DMS153 (cell line): ENCODE data around the gene ZFYVE9.

Experiments
- DNase-seq: peaks from one replicate; lab custom pipeline; 2025; lab: John Stamatoyannopoulos, UW

Gene ZFYVE9

DNA sequence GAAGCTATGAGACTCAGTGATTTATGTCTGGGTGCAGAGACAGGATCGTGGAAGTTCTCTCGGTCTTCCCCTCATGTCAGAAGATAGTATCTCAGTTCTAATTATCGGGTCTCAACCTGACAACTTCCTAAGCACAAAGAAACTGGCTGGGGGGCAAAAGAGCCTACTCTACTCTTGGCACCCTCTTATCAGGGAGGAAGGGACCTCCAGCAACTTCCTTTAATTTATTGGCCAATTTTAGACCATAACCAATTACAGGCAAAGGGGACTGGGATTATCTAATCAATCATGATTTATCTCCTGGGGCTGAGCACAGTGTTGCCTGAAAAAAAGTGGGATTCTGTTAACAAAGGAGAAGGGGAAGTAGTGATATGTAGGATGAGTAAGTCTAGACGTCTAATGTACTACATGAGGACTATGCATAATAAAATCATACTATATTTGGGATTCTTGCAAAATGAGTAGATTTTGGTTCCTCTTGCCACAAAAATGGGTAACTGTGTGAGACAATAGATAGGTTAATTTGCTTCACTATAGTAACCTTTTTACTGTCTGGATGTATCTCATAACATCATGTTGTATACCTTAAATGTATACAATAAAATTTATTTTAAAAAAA lies 98.8 kb downstream of the ZFYVE9 start:
- DNase-seq: no peak

DNA sequence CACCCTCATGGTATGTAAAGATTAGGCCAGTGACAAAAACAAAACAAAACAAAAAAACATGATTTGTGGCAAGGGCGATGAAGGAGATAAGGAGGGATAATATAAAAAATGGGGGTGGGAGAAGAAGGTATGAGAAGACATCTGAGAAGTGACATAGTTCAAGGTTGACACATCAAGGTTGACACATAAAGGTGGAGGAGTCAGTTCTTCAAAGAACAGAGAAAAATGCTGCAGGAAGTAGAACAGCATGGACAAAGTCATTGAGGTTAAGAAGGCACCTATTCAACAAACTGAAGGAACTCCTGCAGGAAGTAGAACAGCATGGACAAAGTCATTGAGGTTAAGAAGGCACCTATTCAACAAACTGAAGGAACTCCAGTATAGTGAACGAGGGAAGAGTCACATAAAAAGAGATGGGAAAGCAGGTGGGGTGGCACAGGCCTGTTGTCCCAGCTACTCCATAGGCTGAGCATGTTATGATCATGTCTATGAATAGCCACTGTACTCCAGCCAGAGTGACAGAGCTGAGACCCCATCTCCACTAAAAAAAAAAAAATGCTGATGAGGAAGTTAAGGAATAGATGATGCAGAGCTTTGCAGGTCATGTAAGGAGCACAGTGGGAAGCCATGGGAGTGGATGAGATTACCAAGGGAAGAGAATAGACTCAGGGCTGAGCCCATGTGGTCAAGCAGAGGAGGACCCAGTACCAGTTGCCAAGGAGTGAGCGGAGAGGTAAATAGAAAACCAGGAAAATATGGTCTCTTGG lies 101.5 kb downstream of the ZFYVE9 start:
- no peak for DNase-seq

DNA sequence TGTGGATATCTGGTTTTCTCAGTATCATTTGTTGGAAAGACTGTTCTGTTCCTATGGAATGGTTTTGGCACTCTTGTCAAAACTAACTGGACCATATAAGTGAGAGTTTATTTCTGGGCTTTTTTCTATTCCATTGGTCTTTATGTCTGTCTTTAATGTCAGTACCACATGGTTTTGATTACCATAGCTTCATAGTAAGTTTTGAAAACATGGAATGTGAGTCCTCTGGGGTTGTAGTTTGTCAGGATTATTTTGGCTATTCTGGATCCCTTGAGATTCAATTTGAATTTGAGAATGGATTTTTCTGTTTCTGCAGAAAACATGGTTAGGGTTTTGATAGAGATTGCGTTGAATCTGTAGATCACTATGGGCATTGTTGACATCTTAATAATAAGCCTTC lies 107.9 kb downstream of the ZFYVE9 start:
- no peak for DNase-seq

DNA sequence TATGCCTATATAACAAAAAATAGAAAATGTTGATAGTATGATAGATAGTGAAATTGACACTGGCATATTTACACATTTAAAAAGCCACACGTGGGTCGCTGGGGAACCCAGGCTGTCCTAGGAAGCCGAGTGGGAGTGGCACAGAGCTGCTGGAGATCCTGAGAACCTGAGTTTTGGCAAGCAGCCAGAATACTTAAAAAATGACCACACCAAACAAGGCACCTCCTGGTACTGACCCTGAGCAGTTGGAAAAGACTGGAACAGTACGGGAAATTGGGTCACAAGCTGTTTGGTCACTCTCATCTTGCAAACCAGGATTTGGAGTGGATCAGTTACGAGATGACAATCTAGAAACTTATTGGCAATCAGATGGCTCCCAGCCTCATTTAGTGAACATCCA lies 111.5 kb downstream of the ZFYVE9 start:
- DNase-seq: no peak

DNA sequence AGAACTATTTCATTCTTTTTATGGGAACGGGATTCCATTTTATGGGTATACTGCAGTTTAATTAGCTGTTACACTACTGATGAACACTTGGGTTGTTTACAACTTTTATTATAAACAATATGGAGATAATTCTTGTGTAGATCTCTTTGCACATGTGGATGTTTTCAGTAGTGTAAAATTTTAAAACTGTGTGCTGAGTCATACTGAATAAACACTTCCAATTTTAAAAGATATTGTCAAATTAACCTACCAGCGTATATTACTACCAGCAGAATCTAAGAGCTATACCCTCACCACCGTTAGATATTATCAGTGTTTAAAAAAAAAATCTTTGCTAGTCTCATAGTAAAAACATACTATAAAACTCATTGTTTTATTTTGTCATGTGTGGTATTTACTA lies 118.0 kb downstream of the ZFYVE9 start:
- DNase-seq: no peak

DNA sequence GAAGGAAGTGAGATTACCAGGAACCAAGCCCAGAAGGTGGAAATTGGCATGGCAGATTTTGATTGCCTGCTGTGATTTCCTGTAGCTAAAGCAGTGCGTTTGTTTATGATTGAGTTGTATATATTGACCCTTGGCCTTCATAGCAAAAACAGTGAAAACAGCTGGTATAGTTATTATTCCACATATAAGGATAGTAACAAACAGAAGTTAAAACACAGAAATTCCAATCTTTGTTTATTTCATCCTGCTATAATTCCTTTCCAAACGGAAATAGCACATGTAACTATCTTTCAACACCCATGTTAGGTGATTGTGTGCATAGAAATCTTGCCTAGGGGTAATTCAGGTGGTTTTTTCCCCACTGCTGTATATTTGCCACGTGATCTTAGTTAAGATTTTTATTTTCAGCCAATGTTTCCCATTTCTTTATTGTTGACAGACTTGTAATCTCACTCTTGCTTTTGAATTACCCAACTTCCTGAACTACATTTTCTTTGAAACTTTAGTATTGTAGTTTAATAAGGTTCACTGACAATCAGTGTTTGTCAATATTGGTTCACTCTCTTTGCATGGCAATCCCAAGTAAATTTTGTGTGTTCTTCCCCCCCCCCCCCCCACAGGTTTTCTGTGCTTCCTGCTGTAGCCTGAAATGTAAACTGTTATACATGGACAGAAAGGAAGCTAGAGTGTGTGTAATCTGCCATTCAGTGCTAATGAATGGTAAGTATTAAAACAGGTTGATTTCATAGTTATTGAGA lies 121.4 kb downstream of the ZFYVE9 start:
- DNase-seq: peak; percentile 4

DNA sequence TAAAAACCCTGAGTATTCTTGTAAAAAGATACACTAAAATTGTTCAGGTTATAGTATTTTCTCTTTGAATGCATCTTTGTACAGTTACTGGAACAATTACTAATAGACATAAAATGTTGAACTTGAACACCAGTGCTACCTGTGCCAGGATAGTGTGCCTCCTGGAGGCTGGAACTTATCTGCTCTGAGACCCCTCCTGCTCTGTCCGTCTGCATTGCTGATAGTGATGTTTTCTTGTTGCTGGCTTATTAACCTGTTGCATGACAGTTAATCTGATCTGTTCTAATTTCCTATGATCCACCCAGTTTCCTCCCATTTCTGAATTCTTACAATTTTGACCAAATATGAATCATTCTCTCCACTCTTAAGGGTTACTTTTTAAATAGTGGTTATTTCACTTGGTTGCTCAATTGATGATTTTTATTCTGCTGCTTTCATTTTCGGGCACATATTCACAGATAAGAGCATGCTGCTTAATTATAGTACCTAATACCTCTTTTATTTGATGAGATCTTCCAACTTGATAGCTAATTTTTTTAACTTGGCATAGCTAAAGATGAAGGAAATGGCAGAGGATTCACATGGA lies 122.7 kb downstream of the ZFYVE9 start:
- no peak for DNase-seq

DNA sequence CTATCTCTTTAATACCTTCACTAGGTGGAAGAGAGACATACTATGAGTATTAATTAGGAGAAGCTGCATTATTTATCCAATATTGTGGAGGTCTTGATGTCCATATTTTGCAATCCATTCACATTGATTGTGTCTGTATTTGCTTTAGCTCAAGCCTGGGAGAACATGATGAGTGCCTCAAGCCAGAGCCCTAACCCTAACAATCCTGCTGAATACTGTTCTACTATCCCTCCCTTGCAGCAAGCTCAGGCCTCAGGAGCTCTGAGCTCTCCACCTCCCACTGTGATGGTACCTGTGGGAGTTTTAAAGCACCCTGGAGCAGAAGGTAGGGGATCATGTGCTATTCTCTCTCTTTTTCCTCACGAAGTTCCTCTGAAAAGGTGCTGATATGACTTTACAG lies 124.6 kb downstream of the ZFYVE9 start:
- no peak for DNase-seq

DNA sequence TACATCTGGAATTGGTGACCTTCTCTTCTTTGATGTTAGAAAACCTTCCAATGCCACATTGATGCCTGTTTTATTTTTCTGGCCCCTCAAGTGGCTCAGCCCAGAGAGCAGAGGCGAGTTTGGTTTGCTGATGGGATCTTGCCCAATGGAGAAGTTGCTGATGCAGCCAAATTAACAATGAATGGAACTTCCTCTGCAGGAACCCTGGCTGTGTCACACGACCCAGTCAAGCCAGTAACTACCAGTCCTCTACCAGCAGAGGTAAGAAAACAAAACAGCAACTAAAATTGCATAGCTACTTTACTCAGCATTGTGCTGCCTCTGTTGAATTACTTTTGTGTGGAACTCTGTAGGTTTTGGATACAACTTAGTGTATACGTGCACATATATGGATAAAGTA lies 126.5 kb downstream of the ZFYVE9 start:
- DNase-seq: no peak

DNA sequence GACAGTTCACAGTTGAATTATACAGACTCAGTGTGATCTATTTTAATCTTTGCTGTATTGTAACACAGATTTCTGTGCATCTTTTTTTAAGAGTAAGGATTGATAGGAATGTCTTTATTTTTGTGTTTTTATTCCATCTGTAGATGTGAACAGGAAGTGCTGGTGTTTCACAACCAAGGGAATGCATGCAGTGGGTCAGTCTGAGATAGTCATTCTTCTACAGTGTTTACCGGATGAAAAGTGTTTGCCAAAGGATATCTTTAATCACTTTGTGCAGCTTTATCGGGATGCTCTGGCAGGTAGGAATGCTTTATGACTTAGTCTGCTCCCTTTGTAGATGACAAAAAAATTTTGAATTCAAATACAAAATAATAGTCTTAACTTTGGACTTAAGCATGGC lies 139.6 kb downstream of the ZFYVE9 start:
- no peak for DNase-seq

DNA sequence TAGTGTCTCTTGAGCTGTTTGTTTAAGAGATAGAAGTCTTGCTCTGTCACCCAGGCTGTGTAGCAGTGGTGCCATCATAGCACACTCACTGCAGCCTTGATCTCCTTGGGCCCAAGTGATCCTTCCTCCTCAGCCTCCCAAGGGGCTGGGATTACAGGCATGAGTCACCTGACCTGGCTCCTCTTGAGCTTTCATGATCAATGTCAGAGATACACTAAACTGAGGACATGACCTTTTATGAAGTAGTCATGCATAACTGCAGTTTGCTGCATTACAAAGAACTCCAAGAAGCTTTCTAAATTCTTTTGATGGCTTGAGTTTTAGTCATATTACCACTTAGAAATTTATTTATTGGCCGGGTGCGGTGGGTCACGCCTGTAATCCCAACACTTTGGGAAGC lies 146.4 kb downstream of the ZFYVE9 start:
- no peak for DNase-seq

DNA sequence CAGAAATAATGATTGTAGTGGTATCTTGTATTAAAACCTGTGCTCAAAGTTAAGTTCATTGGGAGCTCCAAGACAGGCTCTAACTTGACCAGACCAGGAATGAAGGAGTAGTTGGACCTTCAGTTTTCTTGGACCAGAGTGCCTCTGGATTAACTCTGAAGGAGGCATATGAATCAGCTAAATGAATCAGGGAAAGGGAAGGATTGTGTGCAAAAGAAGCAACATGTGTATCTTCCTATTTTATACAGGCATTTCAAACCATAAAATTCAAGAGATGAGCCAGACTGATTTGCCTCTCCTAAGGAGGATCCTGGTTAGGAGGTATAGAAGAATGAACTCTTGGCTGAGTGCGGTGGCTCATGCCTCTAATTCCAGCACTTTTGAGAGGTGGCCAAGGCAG lies 152.7 kb downstream of the ZFYVE9 start:
- DNase-seq: no peak

DNA sequence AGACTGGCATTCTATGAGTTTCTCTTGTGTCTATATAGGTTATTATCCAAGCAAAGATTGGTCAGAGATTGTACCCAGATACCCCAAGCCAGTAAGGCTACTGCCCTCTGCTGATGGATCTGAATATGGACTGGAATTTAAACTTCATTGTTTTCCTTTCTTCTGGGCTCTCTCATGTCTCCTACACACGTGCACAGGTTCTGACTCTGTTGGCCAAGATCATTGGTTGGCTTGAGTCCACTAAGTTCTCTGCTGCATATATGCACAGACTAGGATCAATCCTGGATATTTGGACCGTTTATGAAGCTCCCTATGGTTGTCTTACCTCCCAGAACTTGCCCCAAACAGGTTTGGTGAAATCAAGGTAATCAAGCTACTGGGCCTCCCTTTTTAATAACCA lies 154.5 kb downstream of the ZFYVE9 start:
- DNase-seq: peak; percentile 38

DNA sequence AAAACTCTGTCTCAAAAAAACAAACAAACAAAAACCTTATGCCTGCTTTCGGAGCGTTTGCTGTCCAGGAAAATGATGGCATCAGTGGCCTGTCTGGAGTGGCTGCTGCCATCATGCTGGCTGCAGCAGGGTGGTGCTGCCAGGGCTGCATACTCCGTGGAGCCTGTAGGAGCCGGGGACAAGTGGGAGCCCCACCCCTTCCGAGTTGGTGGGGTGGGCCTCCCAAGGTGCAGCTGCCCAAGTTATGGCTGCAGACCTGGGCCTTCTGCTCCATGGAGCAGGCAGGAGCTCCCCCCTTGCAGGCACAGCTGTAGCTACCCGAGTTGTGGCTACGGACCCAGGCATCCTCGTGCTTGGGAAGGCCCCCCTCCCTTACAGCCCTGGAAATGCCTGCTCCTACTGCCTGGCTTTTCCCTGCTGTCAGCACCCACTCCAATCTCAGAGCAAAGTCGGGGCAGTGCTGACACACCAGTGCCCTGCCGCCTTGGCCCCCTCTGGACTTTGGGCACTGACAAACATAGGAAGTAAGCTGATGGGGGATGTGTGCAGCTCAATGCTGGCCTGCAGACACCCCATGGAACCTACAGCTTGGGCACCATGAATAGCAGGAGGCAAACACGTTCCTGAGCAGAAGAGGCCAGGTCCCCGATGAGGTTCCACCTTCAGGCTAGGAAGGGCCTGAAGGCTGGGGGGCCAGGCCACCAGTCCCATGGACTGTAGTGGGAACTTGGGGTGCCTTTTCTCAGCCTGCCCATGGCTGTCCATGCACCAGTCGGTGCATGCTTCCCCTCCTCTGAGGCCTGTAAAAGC lies 163.7 kb downstream of the ZFYVE9 start:
- no peak for DNase-seq

DNA sequence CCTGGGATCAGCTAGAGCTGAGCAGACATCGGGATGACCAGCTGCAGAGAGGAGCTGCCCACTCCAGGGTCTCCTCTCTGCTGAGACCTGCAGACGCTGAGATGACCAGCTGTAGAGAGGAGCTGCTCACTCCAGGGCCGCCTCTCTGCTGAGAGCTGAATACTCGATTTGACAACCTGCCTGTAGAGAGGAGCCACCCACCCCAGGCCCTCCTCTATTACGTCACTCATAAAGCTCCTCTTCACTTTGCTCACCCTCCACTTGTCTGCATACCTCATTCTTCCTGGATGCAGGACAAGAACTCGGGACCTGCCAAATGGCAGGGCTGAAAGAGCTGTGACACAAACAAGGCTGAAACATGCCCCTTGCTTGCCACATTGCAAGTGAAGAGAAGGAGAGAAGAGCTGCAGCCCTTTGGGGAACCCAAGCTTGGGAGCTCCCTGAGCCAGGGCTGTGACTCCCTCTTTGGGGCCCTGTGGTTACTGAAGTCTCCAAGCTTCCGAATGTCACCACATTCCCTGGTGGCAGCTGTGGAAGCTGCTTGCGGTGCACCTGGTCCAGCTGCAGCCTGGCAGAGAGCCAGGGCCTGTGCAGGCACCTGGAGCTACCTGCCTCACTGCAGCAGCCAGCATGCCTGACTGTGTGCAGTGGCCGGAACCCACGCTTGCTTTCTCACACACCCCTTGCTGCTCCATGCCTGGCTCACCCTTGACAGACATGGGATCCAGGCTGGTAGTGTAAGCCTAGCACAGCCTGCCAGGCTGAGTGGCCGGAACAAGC lies 164.5 kb downstream of the ZFYVE9 start:
- no peak for DNase-seq

DNA sequence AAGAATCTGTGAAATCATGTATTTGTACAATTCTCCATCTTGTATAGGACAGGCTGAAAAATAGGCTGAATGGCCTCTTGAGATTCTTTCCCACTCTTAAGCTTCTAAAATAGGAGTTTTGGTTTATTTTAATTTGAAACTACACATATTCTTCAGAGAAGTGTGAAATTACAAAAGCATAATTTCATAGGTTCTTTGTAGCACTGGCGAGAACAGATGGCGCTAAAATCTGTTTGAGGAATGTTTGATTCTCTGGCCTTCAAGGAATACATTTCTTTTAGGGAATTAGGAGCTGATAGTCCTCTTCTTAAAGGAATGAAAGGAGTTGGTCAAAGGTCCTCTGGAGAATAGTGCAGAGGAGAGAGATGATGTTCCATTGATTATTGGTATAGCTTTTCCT lies 179.2 kb downstream of the ZFYVE9 start:
- DNase-seq: no peak

DNA sequence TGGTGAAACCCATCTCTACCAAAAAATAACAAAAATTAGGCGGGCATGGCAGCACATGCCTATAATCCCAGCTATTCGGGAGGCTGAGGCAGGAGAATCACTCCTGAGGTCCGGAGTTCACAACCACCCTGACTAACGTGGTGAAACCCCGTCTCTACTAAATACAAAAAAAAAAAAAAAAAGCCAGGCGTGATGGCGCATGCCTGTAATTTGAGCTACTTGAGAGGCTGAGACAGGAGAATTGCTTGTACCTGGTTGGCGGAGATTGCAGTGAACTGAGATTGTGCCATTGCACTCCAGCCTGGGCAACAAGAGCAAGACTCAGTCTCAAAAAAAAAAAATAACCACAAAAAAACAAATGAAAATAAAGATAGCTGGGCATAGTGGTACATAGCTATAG lies 181.8 kb downstream of the ZFYVE9 start:
- peak; percentile 16 for DNase-seq

DNA sequence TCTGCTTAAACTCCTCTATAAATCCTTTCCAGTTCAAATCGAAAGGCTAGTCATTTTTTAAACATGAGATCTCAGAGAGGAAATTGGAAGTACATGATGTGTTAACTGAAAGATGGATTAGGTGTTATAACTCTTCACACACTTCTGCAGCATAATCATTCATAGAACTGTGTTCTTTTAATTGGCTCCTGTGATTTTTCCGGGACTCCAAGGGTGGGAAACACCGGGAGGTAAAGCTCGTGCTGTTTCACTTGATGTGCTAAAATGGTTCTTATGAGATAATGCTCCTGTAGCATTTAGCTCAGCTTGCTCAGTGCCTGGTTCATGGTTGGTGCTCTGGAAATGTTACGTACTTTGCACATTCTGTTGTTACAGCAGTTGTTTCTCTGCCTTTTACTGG lies 183.9 kb downstream of the ZFYVE9 start:
- no peak for DNase-seq

DNA sequence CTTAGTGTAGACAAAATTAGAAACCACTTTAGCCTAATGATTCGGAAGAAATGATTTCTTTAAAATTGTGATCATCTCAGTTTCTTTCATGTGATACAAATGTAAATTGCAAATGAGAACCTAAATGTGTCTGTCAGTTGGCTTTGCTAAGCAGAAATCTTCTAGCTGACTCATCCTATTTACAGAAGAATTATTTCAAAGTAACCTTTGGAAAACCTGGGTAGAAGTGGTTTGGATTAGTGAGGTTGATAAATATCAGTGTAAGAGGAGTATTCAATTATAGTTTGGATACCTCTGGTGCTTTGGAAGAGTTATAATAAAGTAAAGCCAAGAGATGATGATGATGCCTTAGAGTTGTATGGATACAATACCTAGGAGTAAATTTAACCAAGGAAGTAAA lies 186.7 kb downstream of the ZFYVE9 start:
- no peak for DNase-seq

DNA sequence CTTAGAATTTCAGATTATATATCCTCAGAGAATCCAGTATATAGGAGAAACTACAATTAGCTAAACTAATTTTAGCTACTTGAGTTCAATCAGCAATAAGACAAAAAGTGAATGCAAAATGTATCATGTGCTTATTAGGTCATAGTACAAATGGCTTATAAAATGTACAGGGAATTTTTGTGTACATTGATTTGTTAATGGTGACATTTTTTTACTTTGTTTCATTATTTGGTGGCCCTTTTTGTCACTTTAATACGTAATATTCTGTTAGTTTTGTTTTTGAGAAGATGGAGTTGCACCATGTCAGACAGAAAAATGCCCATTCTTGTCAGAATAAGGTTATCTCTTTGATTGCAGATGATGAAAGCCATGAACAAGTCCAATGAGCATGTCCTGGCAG lies 190.5 kb downstream of the ZFYVE9 start:
- DNase-seq: no peak

DNA sequence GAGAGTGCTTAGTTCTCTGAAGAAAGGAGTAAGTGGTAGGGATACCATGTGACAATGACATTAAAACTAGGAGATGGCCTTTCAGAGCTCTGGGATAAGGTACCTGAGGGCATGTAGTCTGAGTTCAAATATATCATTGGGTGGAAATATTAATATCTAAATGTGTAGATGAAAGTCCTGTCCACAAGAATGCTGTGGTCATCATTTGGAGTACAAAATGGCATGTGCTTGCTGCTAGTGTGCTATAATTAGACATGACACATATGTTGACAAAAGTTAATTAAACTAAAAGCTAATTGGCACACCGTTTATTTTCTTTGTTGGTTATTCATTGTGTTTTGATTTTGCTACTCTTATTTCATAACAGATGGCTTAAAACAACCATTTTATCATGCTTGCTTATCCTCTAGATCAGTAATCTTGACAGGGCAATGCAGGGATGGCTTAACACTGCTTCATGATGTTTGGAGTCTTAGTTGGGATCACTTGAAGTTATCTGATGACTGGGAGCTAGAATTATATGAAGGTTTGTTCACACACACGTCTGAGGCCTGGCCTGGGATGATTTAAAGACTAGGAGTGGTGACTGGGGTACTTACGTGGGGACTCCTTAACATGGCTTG lies 193.1 kb downstream of the ZFYVE9 start:
- DNase-seq: no peak
